Esophagus muscularis mucosa (tissue), 4 donors: ENCODE measurements around the gene ALG1.

Experiments
- EP300 ChIP-seq: sonication (generic); formaldehyde crosslinking; IDR thresholded peaks from one replicate; pipeline ENCODE4 v1.6.1; 2017; ENCODE audit warnings: antibody characterized with exemption
- POLR2AphosphoS5 ChIP-seq, 2 donors: sonication (generic); formaldehyde crosslinking; IDR thresholded peaks; one replicate each; pipeline ENCODE4 v1.6.1; 2017; ENCODE audit warnings: antibody characterized with exemption in 2 of 2
- TF ChIP-seq, protein P1 (sequence below), 3 experiments: fragments of 200-600 bp in 2 of 3; fragments of 450-650 bp in 1 of 3; sonication (generic) in 2 of 3; IDR thresholded peaks; one replicate each; pipeline ENCODE4 v1.5.1; 2017 to 2019; ENCODE audit warnings: antibody characterized with exemption in 3 of 3, mild to moderate bottlenecking in 2 of 3, moderate library complexity in 1 of 3

DNA sequence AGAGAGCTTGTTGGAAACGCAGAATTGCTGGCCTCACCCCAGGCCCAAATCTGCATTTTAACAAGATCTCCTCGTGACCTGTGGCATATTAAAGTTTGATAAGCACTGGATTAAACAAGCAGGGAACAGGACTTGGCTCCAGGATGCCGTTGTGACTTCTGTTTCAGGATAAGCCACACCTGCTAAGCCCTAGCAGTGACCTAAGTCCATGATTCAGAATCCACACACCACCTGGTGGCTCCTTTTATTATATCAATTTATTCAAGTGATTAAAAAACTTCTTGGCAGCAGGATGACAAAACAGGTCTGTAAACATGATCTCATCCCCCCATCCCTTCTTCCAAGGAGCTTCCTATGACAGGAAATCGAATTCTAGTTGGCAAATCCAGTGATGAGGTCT lies 47.0 kb upstream of the ALG1 start:
- TF ChIP-seq, protein P1, sequence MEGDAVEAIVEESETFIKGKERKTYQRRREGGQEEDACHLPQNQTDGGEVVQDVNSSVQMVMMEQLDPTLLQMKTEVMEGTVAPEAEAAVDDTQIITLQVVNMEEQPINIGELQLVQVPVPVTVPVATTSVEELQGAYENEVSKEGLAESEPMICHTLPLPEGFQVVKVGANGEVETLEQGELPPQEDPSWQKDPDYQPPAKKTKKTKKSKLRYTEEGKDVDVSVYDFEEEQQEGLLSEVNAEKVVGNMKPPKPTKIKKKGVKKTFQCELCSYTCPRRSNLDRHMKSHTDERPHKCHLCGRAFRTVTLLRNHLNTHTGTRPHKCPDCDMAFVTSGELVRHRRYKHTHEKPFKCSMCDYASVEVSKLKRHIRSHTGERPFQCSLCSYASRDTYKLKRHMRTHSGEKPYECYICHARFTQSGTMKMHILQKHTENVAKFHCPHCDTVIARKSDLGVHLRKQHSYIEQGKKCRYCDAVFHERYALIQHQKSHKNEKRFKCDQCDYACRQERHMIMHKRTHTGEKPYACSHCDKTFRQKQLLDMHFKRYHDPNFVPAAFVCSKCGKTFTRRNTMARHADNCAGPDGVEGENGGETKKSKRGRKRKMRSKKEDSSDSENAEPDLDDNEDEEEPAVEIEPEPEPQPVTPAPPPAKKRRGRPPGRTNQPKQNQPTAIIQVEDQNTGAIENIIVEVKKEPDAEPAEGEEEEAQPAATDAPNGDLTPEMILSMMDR (IDR thresholded peaks at IDR 0.05), result no peak
- TF ChIP-seq EP300 (no peak), POLR2AphosphoS5 (IDR thresholded peaks at IDR 0.05) (no peak)
